BJ (cell line): ENCODE measurements around the gene SCAPER. TPM values are rescaled to one million over a fixed set of nuclear protein-coding genes. Genes with fewer than 3 reads are reported as not detected.

Experiments used
- CTCF ChIA-PET: fragments of 350-600 bp; formaldehyde crosslinking; extraction: SDS; loops from one replicate; lab custom pipeline; 2021; ENCODE audit warnings: antibody characterized with exemption, inconsistent platforms; lab: Yijun Ruan, JAX
- POLR2A ChIA-PET: fragments of 300-600 bp; sonication (Branson Sonifier 250); formaldehyde crosslinking; extraction: SDS; loops from one replicate; lab custom pipeline; 2021; ENCODE audit warnings: antibody characterized with exemption; lab: Charles Lee
- DNase-seq: peaks from one replicate; pipeline ENCODE4 v3.0.0-alpha.2; 2011; ENCODE audit warnings: low read depth
- H3K27me3 ChIP-seq: 2 replicates; pipeline ENCODE4 v1.6.0; 2011; ENCODE audit warnings: low read length; ENCODE audit not compliant: control insufficient read depth, insufficient read depth
- H3K36me3 ChIP-seq: 2 replicates; pipeline ENCODE4 v1.5.1; 2011; ENCODE audit warnings: low read length; ENCODE audit not compliant: control insufficient read depth, insufficient read depth
- H3K4me3 ChIP-seq: 2 replicates; pipeline ENCODE4 v1.5.1; 2011; ENCODE audit warnings: low read depth, mild to moderate bottlenecking, control low read depth, low read length
- polyA plus RNA-seq: library from polyadenylated mRNA; depleted of rRNA; stranded (reverse); fragments of >200 nt; gene quantifications from 2 replicates; pipeline ENCODE4 v1.2.3, GENCODE V29; 2011
- TF ChIP-seq, protein P1 (sequence below): IDR thresholded peaks from 2 replicates; pipeline ENCODE4 v1.5.1; 2011; ENCODE audit warnings: low read depth, mild to moderate bottlenecking, control low read depth, inconsistent platforms, low read length, moderate library complexity; ENCODE audit not compliant: insufficient read depth

The SCAPER gene
- polyA plus RNA-seq, 1 experiment = 2.3 TPM

DNA sequence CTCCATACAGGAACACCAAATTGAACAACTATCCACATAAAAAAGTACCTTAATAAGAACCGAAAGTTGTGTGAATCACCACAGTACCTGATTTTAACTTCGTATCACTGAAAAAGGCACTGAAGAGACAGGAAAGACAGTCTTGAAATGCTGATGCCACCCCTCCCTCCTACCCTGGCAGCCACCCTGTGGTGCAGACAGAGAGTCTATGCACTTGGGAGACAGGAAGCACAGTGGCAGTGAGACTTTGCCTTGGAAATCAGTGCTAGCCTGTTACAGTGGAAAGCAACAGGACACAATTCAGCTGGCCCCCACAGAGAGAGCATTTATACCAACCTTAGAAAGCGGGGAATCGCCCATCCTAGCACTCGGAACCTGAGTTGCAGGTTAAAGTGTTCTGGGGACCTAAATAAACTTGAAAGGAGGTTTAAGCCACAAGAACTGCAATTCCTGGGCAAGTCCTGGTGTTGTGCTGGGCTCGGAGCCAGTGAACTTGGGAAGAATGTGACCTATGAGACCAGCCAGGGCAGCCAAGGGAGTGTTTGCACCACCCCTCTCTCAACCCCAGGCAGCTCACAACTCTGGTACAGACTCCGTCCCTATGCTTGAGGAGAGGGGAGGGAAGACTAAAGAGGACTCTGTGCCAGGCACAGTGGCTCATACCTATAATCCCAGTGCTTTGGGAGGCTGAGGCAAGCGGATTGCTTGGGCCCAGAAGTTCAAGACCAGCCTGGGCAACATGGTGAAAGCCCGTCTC lies 328.4 kb downstream of the SCAPER start:
- POLR2A ChIA-PET = interaction anchor here (0.6 kb wide), 1 partner anchor 241 kb away, joined by 4 read pairs; no protein-coding TSS in a partner anchor

DNA sequence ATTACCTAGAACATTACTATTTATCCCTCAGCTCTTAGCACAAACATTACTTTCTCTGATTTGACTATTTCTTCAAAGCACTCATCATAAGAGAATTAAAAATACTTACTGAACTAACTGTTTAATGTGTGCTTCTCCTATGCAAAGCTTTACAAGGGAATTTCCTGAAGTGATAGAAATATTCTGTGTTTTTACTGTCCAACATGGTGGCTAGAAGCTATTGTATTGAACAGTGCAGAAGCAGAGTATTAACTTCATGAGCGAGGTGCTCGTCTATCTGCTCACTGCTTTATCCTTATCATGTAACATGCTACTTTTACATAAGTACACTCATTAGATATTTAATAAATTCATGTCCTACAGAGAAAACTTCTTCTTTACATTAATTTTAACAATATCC lies 329.5 kb downstream of the SCAPER start:
- Histone ChIP-seq H3K27me3 (no peaks in the 10 kb centered on the region), H3K4me3 (no peak overlapping the region), H3K36me3 (no peaks in the 10 kb centered on the region)
- ChIA-PET POLR2A (interaction anchor here (0.6 kb wide), 1 partner anchor 10 kb away, joined by 4 read pairs; no protein-coding TSS in a partner anchor), CTCF (no interaction called here)
- TF ChIP-seq, protein P1, sequence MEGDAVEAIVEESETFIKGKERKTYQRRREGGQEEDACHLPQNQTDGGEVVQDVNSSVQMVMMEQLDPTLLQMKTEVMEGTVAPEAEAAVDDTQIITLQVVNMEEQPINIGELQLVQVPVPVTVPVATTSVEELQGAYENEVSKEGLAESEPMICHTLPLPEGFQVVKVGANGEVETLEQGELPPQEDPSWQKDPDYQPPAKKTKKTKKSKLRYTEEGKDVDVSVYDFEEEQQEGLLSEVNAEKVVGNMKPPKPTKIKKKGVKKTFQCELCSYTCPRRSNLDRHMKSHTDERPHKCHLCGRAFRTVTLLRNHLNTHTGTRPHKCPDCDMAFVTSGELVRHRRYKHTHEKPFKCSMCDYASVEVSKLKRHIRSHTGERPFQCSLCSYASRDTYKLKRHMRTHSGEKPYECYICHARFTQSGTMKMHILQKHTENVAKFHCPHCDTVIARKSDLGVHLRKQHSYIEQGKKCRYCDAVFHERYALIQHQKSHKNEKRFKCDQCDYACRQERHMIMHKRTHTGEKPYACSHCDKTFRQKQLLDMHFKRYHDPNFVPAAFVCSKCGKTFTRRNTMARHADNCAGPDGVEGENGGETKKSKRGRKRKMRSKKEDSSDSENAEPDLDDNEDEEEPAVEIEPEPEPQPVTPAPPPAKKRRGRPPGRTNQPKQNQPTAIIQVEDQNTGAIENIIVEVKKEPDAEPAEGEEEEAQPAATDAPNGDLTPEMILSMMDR = no peak
- DNase-seq = no peak

More for the DNA sequence above, 328.4 kb downstream of the SCAPER start:
- Histone ChIP-seq H3K4me3 (no peak overlapping the region), H3K36me3 (no peaks in the 10 kb centered on the region), H3K27me3 (no peaks in the 10 kb centered on the region)
- DNase-seq = no peak
- CTCF ChIA-PET = interaction anchor here (1.6 kb wide), 1 partner anchor 11 kb away, joined by 4 read pairs; no protein-coding TSS in a partner anchor
- TF ChIP-seq, protein P1 = no peak

DNA sequence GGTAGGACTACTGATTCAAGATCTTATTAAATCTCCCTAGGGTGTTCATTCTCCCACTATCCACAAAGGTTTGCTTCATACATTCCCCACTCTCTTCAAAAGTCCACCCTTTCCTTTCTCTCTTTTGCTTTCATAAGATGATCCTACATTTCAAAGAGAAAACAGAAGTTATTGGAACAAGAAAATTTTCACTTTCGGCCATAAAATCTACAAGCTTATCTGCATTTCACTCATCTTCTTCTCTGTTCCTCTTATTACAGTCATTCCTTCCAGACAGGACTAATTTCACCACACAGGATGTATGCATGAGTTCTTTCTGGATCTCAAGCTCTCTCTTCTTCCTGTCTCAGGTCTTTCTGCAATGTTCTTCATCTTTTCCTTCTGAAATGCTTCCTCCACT lies 329.9 kb downstream of the SCAPER start:
- CTCF ChIA-PET = no interaction called here
- POLR2A ChIA-PET = interaction anchor here (0.6 kb wide), 1 partner anchor 10 kb away, joined by 4 read pairs; no protein-coding TSS in a partner anchor
- H3K36me3 ChIP-seq = no peaks in the 10 kb centered on the region
- H3K4me3 ChIP-seq = no peak overlapping the region
- no peaks in the 10 kb centered on the region for H3K27me3 ChIP-seq
- no peak for DNase-seq
- TF ChIP-seq, protein P1 = no peak

DNA sequence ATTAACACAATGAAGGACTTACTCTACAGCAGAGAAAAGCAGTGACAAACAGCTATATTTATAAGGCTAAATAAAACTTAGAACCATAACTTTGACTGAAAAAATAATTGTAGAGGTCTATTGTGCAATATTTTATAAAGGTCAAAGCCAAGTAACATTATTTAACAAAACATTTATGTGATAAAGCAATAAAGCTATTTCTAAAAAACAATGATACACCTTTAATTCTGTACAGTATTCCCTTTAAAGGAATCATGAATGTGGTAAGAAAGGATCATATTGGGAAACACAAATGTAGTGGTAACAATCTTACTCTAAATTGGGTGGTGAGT lies 332.2 kb downstream of the SCAPER start:
- TF ChIP-seq, protein P1 = no peak
- H3K4me3 ChIP-seq = no peak overlapping the region
- ChIA-PET CTCF (interaction anchor here (0.6 kb wide), 2 partner anchors 103 to 287 kb away, joined by 3 read pairs; no protein-coding TSS in a partner anchor), POLR2A (no interaction called here)
- H3K36me3 ChIP-seq = no peaks in the 10 kb centered on the region
- DNase-seq = no peak
- no peaks in the 10 kb centered on the region for H3K27me3 ChIP-seq

DNA sequence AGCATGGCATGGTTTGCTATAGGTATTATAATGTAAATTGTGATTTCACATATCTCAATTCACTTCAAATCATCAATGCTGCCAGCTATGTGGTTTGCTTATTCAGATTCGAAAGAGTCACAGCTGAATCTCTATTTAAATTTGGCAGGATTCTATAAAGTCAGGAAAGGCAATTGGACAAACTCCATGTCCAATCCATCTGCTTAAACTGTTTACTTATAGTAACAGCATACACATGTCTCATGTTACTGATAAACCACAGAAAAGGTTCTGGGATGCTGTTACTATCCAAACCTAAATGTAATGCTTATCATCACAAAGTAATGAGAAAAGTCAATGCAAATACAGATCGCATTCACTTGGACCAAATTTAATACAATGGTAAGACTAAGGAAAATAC lies 338.9 kb downstream of the SCAPER start:
- ChIA-PET CTCF (interaction anchor here (1.1 to 1.3 kb wide), 2 partner anchors 11 kb away, joined by 3 to 4 read pairs; no protein-coding TSS in a partner anchor), POLR2A (no interaction called here)
- TF ChIP-seq, protein P1 = no peak
- no peaks in the 10 kb centered on the region for H3K27me3 ChIP-seq
- no peaks in the 10 kb centered on the region for H3K36me3 ChIP-seq
- no peak overlapping the region for H3K4me3 ChIP-seq
- DNase-seq = no peak
